ENCODE measurements around the gene EVI5L.
"Not testable (repeated sequence)": the region's sequence is repeated elsewhere in the genome, so short reads cannot be mapped to it uniquely, and the experiment has no call there.

EVI5L gene

DNA sequence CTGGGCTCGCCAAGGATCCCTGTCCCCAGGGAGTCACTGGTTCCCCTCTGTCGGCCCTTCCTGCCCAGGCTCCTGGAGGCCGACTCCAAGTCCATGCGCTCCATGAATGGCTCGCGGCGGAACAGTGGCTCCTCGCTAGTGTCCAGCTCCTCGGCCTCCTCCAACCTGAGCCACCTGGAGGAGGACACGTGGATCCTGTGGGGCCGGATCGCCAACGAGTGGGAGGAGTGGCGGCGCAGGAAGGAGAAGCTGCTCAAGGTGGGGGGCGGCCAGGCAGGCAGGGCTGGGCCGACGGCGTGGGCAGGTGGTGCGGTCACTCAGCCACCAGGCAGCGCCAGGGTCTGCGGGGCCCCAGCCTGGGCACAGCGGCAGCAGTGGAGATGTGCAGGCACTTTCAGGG is 17.6 kb downstream of the EVI5L start:
- DNase-seq = no peak

DNA sequence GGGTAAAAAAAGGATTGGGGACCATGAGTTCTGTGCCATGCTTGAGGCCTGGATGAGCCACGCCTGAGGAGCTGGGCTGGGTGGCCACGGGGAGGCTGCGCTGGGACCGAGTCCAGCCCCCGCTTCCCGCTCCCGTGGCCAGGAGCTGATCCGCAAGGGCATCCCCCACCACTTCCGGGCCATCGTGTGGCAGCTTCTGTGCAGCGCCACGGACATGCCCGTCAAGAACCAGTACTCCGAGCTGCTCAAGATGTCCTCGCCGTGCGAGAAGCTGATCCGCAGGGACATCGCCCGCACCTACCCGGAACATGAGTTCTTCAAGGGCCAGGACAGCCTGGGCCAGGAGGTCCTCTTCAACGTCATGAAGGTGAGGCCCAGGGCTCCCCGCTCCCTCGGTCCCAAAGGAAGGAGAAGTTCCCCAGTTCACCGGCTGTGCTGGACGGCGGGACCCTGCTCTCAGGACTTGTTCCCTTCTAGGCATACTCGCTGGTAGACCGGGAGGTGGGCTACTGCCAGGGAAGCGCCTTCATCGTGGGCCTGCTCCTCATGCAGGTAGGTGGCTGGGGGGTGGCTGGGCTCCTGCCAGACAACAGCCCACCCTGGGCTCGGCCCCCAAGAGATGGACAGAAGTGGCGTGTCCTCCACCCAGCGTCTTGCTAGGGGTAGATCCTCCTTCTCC is 18.9 kb downstream of the EVI5L start:
- DNase-seq = no peak

DNA sequence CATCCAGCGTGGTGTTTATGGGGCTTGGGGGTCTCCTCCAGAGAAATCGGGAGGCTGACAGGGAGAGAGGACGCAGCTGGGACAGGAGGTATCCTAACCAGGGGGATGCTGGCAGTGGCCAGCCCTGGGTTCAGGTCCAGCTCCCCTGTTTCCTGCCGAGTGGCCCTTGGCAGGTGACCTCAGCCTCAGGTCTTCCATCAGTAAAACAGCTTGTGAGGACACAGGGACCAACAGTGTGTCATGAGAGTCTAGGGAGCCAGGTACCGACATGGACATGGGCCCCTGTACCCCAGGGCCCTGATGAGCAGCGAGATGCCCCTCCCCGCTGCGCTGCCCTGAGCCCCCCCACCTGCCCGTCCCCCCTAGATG is 19.6 kb downstream of the EVI5L start:
- no peak for DNase-seq

DNA sequence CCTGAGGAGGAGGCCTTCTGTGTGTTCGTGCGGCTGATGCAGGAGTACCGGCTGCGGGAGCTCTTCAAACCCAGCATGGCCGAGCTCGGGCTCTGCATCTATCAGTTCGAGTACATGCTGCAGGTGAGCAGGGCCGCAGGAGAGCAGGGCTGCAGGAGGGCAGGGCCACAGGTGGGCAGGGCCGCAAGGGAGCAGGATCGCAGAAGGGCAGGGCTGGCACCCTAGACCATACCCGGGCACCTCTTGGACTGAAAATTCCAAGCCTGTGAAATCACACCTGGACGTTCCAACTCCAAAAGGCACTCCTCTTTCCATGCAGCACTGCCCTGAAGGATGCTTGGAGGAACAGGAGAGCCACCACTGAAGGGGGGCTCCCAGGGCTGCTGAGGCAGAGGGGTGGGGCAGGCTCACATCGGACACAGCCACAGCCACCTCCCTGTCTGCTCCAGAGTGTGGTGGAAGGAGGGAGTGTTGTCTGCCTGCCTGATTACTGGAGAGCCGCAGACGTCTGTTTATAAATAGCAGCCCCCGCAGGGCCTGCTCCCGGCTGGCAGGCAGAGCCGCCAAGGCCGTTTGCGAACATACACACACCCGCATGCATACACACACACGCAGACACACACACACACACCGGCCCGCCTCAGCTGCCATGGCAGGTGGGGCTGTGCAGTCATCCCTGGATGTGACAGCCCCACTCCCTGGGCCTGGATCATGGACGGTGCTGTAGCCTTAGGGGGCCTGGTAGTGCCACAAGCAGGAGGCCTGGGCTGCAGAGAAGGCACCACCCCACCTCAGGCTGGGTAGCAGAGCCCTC is 20.2 kb downstream of the EVI5L start:
- no peak for DNase-seq

DNA sequence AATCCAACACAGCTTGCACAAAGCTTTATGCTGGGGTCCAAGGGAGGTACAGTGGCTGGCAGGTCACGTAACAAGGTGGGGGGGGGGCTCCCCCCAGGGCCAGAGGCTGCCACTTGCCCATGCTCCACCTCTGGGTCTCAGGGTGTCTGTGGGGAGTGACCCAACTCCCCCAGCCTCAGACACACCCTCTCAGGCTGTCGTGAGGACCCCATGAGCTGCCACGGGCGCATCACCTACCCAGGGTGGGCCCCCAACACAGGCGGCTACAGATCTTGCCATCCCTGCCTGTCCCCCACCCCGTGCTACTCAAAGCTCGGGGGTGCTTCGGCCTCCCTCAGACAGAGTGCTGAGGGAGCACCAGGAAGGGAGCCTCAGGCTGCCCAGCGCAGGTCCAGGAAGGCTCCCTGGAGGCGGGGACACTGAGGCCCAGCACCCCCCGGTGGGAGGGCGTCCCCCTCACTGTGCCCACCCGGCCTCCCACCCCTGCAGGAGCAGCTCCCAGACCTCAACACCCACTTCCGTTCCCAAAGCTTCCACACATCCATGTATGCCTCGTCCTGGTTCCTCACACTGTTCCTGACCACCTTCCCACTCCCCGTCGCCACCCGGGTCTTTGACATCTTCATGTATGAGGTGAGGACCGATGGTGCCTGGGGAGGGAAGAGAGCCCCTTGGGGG is 21.1 kb downstream of the EVI5L start:
- no peak for DNase-seq

DNA sequence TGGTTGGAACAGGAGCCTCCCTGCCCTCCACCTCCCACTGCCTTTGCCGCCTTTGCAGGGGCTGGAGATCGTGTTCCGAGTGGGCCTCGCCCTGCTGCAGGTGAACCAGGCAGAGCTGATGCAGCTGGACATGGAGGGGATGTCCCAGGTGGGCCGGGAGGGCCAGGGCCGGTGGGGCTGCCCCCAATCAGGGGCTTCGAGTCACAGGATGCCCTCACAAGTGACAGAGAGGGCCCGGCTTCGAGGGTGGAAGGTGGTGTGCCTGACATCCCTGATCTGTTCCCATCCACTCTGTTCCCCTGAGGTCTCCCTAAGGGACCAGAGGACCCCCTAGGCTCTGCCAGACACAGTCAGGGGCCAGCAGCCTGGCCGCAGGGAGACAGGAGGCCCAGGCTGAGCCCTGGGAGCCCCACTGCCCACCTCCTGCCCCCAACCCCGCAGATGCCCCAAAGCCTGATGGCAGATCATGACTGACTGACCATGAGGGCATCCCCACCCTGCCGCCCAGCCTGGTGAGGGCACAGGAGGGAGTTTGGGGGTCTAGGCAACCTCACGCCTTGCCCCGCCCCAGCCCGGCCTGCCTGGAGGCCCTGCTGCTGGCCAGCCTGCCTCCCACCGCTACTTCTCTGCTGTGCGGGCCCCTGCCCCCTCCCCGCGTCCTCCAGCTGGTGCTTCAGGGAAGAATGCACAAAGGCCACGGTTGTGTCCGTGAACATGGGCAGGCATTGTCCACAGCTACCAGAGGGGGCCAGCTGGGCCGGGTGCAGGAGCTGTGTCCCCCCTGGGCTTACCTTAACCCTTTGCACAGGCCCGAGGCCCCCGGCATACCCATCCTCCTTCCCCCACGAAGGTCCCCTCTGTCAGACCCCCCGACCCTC is 21.8 kb downstream of the EVI5L start:
- DNase-seq = no peak

DNA sequence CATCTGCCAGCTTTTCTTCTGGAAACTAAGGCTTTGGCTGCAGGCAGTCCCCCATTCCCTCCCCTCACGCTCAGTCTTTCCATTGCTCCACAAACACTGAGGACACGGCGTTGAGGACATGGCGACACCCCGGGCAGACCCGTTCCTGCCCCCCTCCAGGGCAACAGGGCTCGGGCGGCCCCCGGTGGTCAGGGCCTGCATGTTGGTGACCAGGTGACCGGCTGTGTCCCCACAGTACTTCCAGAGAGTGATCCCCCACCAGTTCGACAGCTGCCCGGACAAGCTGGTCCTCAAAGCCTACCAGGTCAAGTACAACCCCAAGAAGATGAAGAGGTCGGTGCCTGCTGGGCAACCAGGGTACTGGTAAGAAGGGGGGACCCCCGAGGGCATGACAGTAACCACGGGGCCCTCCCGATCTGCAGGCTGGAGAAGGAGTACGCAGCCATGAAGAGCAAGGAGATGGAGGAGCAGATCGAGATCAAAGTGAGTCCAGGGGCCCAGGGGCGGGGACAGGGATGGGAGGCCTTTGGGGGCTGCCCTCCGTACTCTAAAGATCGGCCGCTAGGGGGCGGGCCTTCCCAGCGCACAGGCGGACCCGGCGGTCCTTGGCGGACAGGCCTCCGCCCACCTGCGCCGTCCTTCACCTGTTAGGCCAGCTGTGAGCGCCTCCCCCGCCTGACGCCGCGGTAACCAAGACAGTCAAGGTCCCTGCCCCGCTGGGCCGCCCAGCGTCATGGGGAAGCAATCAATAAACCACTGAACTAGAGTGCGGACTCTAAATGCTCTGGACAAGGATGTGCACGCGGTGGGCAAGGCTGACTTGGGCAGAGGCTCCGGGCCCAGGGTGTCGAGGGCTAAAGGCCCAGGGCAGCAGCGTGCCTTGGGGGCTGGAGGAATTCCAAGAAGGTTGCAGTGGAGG is 23.1 kb downstream of the EVI5L start:
- DNase-seq = peak; percentile 52

DNA sequence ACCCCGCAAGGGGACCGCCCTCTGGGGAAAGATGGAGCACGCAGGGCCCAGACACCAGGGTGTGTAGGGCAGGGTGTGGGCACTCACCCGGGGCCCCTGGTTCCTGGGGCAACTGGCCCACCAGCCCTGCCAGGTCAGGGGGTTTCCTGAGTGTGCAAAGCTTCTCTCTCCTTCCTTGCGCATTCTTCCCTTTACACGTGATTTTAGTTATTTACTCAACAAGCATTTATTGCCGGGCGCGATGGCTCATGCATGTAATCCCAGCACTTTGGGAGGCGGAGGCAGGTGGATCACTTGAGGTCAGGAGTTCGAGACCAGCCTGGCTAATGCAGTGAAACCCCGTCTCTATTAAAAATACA is 23.7 kb downstream of the EVI5L start:
- DNase-seq = no peak

DNA sequence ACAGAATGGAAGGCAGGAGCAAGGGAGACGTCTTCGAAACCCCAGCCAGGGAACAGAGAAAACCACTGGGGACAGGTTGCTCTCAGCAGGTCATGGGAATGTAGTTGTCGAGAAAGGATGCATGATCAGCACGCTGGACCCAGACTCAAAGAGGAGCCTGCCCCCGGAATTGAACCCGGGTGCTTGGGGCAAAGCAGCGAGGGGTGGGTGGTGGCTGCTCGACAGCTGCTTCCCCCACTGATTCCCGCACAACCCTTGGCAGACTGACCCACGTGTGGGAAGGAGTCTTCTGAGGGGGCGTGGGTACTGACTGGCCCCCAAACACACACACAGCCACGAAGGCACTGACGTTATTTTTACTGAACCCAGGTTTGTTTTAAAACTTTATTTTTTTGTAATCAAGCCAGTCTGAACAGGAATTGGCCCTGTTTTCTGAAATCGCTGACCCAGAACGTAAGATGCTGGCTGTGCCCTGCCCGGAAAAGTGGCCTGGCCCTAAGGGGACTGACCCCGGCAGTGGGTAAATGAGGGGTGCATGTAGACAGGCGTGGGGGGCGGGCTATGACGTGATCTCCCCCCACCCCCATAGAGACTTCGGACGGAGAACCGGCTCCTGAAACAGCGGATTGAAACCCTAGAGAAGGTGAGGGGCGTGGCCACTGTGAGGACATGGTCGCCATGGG is 25.5 kb downstream of the EVI5L start:
- DNase-seq = no peak

DNA sequence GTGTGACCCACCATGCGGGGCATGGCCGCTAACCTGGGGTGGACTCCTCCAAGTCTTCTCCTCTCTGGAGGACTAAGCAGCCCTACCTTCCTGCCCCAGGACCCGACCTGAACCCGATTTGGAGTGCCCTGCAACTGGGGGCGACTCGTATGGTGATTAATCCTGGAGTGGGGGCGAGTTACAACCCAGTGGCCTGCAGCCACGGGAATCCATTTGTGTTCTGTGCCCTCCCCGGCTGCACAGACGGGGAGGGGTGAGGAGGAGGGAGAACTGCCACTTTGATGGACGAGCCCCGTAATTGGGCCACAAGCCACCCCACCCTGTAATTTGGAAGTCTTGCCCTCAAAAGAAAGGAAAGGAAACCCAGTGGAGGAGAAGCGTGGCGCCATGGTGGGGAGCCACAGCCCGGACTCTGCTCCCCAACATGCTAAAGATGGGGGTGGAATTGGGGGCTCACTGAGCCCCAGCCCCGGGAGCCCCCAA is 26.1 kb downstream of the EVI5L start:
- DNase-seq = no peak

DNA sequence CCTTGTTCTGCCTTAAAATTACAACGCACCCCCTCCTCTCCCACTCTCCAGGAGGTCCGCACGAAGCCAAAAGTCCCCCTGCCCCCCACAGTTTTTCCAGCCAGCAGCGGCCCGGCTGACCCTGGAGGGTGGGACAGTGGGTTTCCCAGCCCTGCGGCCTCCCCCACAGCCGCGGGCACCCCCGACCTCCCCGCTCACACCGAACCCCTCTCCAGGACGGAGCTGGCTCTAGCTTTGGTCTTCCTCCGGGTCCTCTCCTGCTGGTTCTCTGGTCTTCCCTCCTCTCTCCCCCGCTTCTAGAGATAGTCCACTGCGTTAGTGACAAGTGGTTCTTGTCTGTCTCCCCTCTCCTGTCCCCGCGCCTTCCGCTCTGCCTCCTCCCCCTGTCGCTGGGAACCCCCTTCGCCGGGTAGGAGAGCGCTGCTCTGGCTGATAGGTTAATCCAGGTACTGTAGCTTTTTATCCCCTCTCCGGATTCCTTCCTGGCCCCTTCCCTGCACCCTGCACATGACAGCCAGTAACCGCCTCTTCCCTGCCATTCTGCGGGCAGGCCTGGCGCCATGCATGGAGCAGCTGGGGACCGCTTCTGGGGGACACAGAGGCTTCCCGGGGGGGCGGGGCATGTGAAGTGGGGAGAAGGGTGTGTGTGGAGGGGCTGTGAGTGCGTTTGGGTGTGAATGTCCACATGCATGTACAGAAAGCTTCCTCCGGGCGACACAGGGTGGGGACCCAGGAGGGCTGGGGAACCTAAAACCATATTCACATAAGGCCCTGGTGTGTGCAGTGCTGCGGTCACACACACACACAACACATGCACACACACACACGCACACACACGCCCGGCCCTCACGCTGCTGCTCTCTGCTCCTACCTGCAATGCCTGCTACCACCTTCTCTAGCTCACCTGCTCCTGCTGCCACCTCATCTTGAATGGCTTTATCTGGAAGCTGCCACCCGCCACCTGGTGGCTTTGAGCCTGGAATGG is 27.0 kb downstream of the EVI5L start:
- DNase-seq = no peak

DNA sequence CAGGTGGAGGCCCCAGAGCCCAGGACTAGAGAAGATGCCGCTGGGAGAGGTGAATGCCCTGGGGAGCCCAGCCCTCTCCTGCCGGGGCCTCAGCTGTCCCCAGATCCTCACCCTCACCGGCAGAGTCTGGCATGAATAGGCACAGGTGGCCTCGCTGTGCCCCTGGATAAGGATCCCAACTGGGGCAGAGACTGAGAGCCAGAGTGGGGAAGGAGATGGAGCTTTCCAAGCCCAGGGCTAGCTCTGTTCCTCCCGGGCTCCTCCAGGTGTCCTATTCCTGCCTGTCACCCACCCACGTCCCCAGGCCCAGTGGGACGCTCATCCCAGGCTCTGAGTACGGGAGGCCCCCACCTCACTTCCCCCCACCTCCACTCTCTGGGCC is 27.7 kb downstream of the EVI5L start:
- no peak for DNase-seq

DNA sequence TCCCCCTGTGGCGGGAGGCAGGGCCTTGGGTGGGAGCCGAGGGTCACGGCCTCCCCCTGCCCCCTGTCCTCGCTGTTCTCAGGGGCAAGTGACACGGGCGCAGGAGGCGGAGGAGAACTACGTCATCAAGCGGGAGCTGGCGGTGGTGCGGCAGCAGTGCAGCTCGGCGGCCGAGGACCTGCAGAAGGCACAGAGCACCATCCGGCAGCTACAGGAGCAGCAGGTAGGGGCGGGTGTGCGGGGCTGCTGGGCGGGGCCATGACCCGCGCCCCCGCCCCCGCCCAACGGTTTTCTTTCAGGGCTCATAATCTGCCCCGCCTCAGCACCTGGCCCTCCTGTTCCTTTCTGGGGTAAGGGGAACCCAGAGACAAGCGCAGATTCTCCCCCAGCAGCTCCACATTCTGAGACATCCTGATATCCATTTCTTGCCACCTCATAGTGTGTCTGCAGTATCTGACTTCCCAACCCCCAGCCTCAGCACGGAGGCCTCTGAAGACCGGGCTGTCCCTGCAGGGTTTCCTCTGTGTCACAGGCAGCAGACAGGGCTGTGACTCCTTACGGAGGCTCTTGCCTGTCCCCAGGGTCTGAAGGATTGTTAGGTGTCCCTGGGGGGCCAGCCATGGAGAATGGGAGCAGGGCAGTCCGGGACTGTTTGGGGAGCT is 28.2 kb downstream of the EVI5L start:
- DNase-seq = no peak

DNA sequence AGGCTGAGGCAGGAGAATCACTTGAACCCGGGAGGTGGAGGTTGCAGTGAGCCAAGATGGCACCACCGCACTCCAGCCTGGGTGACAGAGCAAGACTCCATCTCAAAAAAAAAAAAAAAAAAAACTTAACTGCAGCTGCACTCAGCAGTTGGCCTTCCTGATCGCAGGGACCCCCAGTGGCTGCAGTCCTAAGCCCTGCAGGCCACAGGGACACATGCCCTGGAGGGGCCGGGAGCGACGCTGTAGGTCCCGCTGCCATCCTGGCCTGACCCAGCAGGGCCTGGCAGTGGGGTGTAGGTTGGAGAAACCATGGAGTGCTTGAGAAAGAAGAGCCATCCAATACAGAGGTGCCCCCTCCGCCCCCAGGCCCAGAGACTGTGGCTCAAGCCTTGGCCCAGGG is 29.1 kb downstream of the EVI5L start:
- DNase-seq = not testable (repeated sequence)

DNA sequence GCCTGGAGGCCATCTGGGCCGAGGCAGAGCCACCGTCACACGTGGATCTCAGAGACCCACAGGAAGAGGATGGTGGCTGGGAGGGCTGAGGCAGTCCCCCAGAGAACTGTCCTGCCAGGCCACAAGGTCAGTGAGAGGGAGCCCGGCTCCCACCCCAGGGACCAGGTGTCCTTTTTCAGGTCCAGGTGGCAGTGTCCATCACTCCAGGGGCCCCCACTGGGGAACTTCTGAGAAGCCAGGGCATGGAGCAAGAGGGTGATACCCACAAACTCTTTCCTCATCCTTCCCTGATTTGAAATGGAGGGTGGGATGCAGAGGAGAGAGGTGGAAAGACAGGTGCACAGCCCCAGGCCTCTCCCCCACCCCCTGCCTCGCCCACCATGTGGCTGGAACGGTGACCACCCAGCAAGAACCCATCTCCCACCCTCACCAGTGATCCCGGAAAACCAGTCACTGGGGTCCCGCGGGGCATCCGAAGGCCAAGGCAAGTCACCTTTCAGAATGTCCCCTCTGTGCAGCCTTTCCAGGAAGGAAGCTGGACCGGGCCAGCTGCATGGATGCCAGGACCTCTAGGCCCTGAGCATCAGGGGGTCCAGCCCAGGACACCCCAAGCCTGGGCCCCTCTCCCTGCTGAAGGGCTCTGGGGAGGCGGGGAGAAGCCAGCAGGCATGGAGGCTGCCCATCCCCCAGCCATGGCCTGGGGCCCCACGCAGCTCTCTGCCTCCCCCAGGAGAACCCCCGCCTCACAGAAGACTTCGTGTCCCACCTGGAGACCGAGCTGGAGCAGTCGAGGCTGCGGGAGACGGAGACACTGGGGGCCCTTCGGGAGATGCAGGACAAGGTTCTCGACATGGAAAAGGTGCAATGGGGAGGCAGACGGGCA is 30.1 kb downstream of the EVI5L start:
- no peak for DNase-seq

DNA sequence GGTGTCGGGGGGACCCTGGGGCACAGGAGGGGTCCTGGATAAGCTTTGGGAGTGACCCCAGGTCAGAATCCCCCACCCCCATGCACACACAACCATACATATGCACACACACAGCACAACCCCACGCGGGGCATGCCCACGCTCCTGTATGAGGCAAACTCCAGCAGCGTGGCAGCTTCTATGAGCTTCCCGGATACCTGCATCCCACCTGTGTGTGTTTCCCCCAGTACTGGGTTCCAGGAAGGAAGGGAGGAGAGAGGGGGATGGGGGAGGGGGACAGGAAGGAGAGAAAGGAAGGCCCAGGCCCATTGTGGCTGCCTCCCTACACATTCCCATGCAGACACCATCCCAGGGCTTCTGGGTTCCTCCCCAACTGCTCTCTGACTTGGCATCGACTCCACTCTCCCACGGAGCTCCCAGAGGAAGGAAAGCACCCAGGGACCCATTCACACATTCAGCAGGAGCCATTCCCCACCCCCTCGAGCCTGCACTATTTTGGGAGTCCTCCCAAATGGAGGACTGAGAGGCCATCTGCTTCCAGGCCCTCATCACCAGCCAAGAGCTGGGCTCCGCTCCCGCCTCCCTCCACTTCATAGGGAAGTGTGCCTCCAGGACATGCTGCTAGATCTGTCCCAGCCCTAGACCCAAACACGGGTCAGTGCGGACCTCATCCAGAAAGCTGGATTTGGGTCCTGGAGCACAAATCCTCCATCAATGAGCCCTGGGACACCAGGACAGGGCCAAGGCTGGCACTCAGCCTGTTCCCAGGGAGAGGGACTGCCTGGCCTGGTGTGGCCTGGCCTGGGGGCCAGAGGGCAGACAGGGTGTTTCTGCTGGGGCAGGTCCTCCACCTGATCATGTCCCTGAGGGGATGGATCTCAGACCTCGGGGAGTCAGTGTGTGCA is 30.9 kb downstream of the EVI5L start:
- DNase-seq = no peak
